PC-3 (cell line): ENCODE measurements around the gene TIAM1. TPM values are rescaled to one million over a fixed set of nuclear protein-coding genes. Genes with fewer than 3 reads are reported as not detected.

Source experiments
- ATAC-seq: fragments of 200-7000 bp; cut with Tn5 transposase; 2 replicates; pipeline ENCODE4 v1.9.1; 2020; ENCODE audit warnings: mild to moderate bottlenecking, moderate library complexity
- BruUV-seq: library from RNA; stranded (reverse); fragments of 400-500 nt; replicated peaks from 2 replicates; lab custom pipeline; 2021; lab: Mats Ljungman, UMichigan
- CTCF ChIA-PET: fragments of 300-600 bp; sonication (Branson Sonifier 250); formaldehyde crosslinking; loops from one replicate; lab custom pipeline; 2022; ENCODE audit warnings: antibody characterized with exemption; lab: Charles Lee
- POLR2A ChIA-PET: fragments of 300-600 bp; sonication (Branson Sonifier 250); formaldehyde crosslinking; loops from one replicate; lab custom pipeline; 2022; ENCODE audit warnings: antibody characterized with exemption; ENCODE audit not compliant: unreplicated experiment; lab: Charles Lee
- DNase-seq: peaks from one replicate; pipeline ENCODE4 v3.0.0-alpha.2; 2015
- H2AFZ ChIP-seq: fragments of 300-600 bp; sonication (generic); 2 replicates; pipeline ENCODE4 v1.6.0; 2016; ENCODE audit warnings: antibody characterized with exemption, low read length
- H3F3A ChIP-seq: fragments of 300-600 bp; sonication (generic); one replicate; pipeline ENCODE4 v1.6.0; 2017; ENCODE audit warnings: antibody characterized with exemption, low read length, control low read depth, mild to moderate bottlenecking; ENCODE audit not compliant: unreplicated experiment
- H3K27ac ChIP-seq: fragments of 300-600 bp; sonication (generic); 2 replicates; pipeline ENCODE4 v1.5.1; 2016; ENCODE audit warnings: mild to moderate bottlenecking, low read length
- H3K27me3 ChIP-seq: fragments of 300-600 bp; sonication (generic); 2 replicates; pipeline ENCODE4 v1.6.1; 2016; ENCODE audit warnings: low read length, mixed read lengths
- H3K36me3 ChIP-seq: fragments of 300-600 bp; sonication (generic); 2 replicates; pipeline ENCODE4 v1.6.1; 2016; ENCODE audit warnings: low read depth, mixed run types, low read length, mixed read lengths
- H3K4me1 ChIP-seq: fragments of 300-600 bp; sonication (generic); 2 replicates; pipeline ENCODE4 v1.5.1; 2016; ENCODE audit warnings: low read length; ENCODE audit not compliant: insufficient read depth
- H3K4me2 ChIP-seq: fragments of 300-600 bp; sonication (generic); 2 replicates; pipeline ENCODE4 v1.6.0; 2016; ENCODE audit warnings: low read length
- H3K4me3 ChIP-seq: fragments of 300-600 bp; sonication (generic); 2 replicates; pipeline ENCODE4 v1.5.1; 2016; ENCODE audit warnings: mild to moderate bottlenecking, low read length, mixed read lengths
- H3K79me2 ChIP-seq: fragments of 300-600 bp; sonication (generic); 2 replicates; pipeline ENCODE4 v1.6.1; 2017; ENCODE audit warnings: low read length, mixed read lengths
- H3K9ac ChIP-seq: fragments of 300-600 bp; sonication (generic); 2 replicates; pipeline ENCODE4 v1.6.0; 2016; ENCODE audit warnings: mild to moderate bottlenecking, low read length
- H3K9me2 ChIP-seq: fragments of 300-600 bp; sonication (generic); replicated peaks from 2 replicates; pipeline ENCODE4 v1.6.1; 2016; ENCODE audit warnings: mixed run types, low read length, mixed read lengths
- H3K9me3 ChIP-seq: fragments of 300-600 bp; sonication (generic); 2 replicates; pipeline ENCODE4 v1.6.1; 2016; ENCODE audit warnings: low read length, mixed read lengths
- H4K20me1 ChIP-seq: fragments of 300-600 bp; sonication (generic); 2 replicates; pipeline ENCODE4 v1.6.1; 2016; ENCODE audit warnings: low read length, mixed read lengths
- EZH2 ChIP-seq: fragments of 300-600 bp; sonication (generic); IDR thresholded peaks from one replicate; pipeline ENCODE4 v1.6.1; 2017; ENCODE audit warnings: antibody characterized with exemption, mild to moderate bottlenecking, low read length; ENCODE audit not compliant: unreplicated experiment
- EZH2phosphoT487 ChIP-seq: fragments of 300-600 bp; sonication (generic); IDR thresholded peaks from 2 replicates; pipeline ENCODE4 v1.6.1; 2018; ENCODE audit warnings: mild to moderate bottlenecking, antibody characterized with exemption, low read length, borderline replicate concordance
- intact Hi-C: fragments of 100-400 bp; cut with micrococcal nuclease; formaldehyde crosslinking; loops from 2 replicates; pipeline ENCODE4 v1.9.0; 2023
- total RNA-seq: library from RNA; depleted of rRNA; stranded (reverse); fragments of >200 nt; gene quantifications from 2 replicates; pipeline ENCODE4 v1.2.3, GENCODE V29; 2014
- TF ChIP-seq, protein P1 (sequence below): fragments of 300-600 bp; sonication (generic); conservative IDR thresholded peaks from 2 replicates; pipeline ENCODE4 v1.5.1; 2017; ENCODE audit warnings: antibody characterized with exemption, low read depth, mild to moderate bottlenecking, low read length

The TIAM1 gene
- total RNA-seq, 1 experiment from 2014 or later, result 19.1 TPM

DNA sequence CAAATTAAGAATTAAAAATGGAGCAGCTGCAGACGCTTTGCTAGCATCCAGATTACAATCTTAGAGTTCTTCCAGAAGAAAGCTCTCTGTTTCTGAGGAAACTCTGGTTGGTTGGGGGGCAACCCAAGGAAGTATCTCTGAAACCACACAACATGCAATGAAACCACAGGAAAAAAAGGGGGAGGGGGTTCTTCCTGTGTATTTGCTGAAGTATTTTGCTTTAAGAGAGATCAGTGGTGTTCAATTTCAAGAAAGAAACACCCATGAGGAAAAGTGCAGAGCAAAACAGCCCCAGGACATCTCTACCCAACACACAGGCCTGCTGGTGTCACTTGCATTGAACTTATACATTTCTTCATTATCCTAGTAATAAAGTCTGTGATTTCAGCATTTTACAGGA, 19.7 kb upstream of the TIAM1 start:
- DNase-seq, result no peak
- no peak overlapping the region for H3K9ac ChIP-seq
- no peaks in the 10 kb centered on the region for H3K9me3 ChIP-seq
- H3K4me1 ChIP-seq, result peaks cover 26% of the 10 kb centered on the region
- no peak overlapping the region for H3K27ac ChIP-seq
- no peaks in the 10 kb centered on the region for H3K79me2 ChIP-seq
- no peak overlapping the region for H3K4me3 ChIP-seq
- BruUV-seq, result no TSS peak
- H4K20me1 ChIP-seq, result no peaks in the 10 kb centered on the region
- no peaks in the 10 kb centered on the region for H3K9me2 ChIP-seq
- no peak overlapping the region for H2AFZ ChIP-seq
- intact Hi-C loops, result no loop called here
- ChIA-PET POLR2A (no interaction called here), CTCF (no interaction called here)
- TF ChIP-seq EZH2, result no peak
- TF ChIP-seq, protein P1, sequence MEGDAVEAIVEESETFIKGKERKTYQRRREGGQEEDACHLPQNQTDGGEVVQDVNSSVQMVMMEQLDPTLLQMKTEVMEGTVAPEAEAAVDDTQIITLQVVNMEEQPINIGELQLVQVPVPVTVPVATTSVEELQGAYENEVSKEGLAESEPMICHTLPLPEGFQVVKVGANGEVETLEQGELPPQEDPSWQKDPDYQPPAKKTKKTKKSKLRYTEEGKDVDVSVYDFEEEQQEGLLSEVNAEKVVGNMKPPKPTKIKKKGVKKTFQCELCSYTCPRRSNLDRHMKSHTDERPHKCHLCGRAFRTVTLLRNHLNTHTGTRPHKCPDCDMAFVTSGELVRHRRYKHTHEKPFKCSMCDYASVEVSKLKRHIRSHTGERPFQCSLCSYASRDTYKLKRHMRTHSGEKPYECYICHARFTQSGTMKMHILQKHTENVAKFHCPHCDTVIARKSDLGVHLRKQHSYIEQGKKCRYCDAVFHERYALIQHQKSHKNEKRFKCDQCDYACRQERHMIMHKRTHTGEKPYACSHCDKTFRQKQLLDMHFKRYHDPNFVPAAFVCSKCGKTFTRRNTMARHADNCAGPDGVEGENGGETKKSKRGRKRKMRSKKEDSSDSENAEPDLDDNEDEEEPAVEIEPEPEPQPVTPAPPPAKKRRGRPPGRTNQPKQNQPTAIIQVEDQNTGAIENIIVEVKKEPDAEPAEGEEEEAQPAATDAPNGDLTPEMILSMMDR, result no peak
- no peak for TF ChIP-seq EZH2phosphoT487
- H3K36me3 ChIP-seq, result no peaks in the 10 kb centered on the region
- no peaks in the 10 kb centered on the region for H3F3A ChIP-seq
- no peak overlapping the region for H3K4me2 ChIP-seq
- H3K27me3 ChIP-seq, result no peaks in the 10 kb centered on the region
- ATAC-seq, result no peak

DNA sequence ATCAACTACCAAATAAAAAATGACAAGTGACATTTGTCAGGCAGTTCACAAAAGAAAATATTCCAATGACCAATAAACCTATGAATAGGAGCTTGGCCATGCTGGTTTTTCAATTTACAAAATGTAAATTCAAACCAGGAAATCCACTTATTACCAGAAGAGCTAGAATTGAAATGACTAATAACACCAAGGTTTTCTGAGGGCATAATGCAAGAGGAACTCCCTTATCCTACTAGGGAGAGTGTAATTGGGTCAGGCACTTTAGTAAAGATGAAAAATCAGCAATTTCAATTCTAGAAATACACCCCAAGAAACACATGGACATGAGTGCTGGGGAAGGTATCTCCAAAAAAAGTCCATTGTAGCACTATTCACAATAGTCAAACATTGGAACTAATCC, 16.7 kb upstream of the TIAM1 start:
- H3K27me3 ChIP-seq, result no peaks in the 10 kb centered on the region
- H3K9me2 ChIP-seq, result no peaks in the 10 kb centered on the region
- ChIA-PET POLR2A (no interaction called here), CTCF (no interaction called here)
- peak; percentile 25 for DNase-seq
- ATAC-seq, result peak; percentile 31
- BruUV-seq, result no TSS peak
- no peaks in the 10 kb centered on the region for H3K9me3 ChIP-seq
- intact Hi-C loops, result no loop called here
- H3K9ac ChIP-seq, result no peak overlapping the region
- peaks cover 2% of the 10 kb centered on the region for H3F3A ChIP-seq
- H2AFZ ChIP-seq, result no peak overlapping the region
- H3K4me2 ChIP-seq, result no peak overlapping the region
- no peaks in the 10 kb centered on the region for H4K20me1 ChIP-seq
- peaks cover 19% of the 10 kb centered on the region for H3K4me1 ChIP-seq
- H3K36me3 ChIP-seq, result no peaks in the 10 kb centered on the region
- H3K79me2 ChIP-seq, result no peaks in the 10 kb centered on the region
- H3K27ac ChIP-seq, result no peak overlapping the region
- TF ChIP-seq, protein P1, result no peak
- no peak for TF ChIP-seq EZH2phosphoT487
- H3K4me3 ChIP-seq, result no peak overlapping the region

- H3K4me2 ChIP-seq, result no peak overlapping the region
- intact Hi-C loops, result loop anchor here (10.0 kb wide), 1 partner anchor 117 kb away; no protein-coding TSS in a partner anchor
- CTCF ChIA-PET, result no interaction called here
These were observed 14.1 kb upstream of the TIAM1 start for GRCh38 chr21:31358158-31358557.

More at GRCh38 chr21:31358158-31358557, 14.1 kb upstream of the TIAM1 start:
- Histone ChIP-seq H3K9ac (no peak overlapping the region), H3F3A (peaks cover 14% of the 10 kb centered on the region), H4K20me1 (no peaks in the 10 kb centered on the region), H3K4me1 (peaks cover 33% of the 10 kb centered on the region), H3K4me3 (no peak overlapping the region), H3K36me3 (no peaks in the 10 kb centered on the region), H2AFZ (no peak overlapping the region), H3K27ac (no peak overlapping the region), H3K79me2 (no peaks in the 10 kb centered on the region), H3K9me3 (no peaks in the 10 kb centered on the region), H3K9me2 (no peaks in the 10 kb centered on the region), H3K27me3 (no peaks in the 10 kb centered on the region)
- ATAC-seq (no peak), DNase-seq (no peak)
- POLR2A ChIA-PET, result no interaction called here
- no TSS peak for BruUV-seq
- TF ChIP-seq EZH2, result no peak
- TF ChIP-seq EZH2phosphoT487, result no peak
- TF ChIP-seq, protein P1, result no peak
